ENCODE measurements around the gene CD46.
A peak's percentile ranks its signal among the peaks of the same experiment; 100 is the strongest.

Gene CD46

DNA sequence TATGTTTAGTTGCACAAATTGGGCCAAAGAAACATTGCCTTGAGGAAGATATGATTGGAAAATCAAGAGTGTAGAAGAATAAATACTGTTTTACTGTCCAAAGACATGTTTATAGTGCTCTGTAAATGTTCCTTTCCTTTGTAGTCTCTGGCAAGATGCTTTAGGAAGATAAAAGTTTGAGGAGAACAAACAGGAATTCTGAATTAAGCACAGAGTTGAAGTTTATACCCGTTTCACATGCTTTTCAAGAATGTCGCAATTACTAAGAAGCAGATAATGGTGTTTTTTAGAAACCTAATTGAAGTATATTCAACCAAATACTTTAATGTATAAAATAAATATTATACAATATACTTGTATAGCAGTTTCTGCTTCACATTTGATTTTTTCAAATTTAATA is 43.0 kb downstream of the CD46 start:
- H3K27ac ChIP-seq (replicated peaks) = no peak overlapping the region
- H3K4me3 ChIP-seq (replicated peaks; ENCODE audit: insufficient read depth, low read length) = no peak overlapping the region
- no peak for TF ChIP-seq POLR2AphosphoS5 (IDR thresholded peaks at IDR 0.05; ENCODE audit: low read depth)
- TF ChIP-seq SPI1 (IDR thresholded peaks at IDR 0.05; ENCODE audit: borderline replicate concordance, low read depth) = no peak
- TF ChIP-seq GABPA (IDR thresholded peaks at IDR 0.05; ENCODE audit: low read depth) = no peak
- TF ChIP-seq, protein P1, sequence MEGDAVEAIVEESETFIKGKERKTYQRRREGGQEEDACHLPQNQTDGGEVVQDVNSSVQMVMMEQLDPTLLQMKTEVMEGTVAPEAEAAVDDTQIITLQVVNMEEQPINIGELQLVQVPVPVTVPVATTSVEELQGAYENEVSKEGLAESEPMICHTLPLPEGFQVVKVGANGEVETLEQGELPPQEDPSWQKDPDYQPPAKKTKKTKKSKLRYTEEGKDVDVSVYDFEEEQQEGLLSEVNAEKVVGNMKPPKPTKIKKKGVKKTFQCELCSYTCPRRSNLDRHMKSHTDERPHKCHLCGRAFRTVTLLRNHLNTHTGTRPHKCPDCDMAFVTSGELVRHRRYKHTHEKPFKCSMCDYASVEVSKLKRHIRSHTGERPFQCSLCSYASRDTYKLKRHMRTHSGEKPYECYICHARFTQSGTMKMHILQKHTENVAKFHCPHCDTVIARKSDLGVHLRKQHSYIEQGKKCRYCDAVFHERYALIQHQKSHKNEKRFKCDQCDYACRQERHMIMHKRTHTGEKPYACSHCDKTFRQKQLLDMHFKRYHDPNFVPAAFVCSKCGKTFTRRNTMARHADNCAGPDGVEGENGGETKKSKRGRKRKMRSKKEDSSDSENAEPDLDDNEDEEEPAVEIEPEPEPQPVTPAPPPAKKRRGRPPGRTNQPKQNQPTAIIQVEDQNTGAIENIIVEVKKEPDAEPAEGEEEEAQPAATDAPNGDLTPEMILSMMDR (IDR thresholded peaks at IDR 0.05; ENCODE audit: insufficient read depth, low read length) = no peak
- no peak for DNase-seq (ENCODE audit: low read depth in 1 of 2, low spot score in 1 of 2)
- H3K27me3 ChIP-seq (ENCODE audit: insufficient read depth, poor library complexity, severe bottlenecking) = no peaks in the 10 kb centered on the region

DNA sequence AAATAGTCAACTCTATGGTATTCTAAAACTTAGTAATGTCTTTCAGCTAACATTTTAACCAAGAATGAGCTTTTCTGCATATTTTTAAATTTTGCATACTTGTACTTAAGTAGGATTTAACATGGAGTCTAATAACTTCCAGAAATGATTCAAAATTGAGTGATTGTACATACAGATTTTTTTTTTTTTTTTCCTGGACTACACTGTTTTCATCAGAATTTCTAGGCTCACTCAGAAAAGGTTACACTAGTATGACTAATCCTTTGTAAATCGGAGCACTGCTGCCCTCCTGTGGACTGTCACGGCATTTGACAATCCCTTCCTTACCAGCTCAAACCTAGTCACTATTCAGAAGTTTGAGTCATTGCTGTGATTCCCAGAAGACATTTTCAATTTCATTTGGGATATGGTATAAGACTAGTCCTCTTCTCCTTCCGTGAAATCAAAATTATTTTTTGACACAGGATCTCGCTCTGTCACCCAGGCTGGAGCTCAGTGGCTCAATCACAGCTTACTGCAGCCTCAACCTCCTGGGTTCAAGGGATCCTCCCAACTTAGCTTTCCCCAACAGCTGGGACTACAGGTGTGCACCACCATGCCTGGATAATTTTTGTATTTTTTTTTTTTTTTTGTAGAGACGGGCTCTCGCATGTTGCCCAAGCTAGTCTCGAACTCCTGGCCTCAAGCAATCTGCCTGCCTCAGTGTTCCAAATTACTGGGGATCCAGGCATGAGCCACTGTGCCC is 45.5 kb downstream of the CD46 start:
- H3K4me3 ChIP-seq (replicated peaks; ENCODE audit: insufficient read depth, low read length) = no peak overlapping the region
- DNase-seq (ENCODE audit: low read depth in 1 of 2, low spot score in 1 of 2) = peak; percentile 50 to 82
- H3K27me3 ChIP-seq (ENCODE audit: insufficient read depth, poor library complexity, severe bottlenecking) = no peaks in the 10 kb centered on the region
- no peak overlapping the region for H3K27ac ChIP-seq (replicated peaks)
- TF ChIP-seq, protein P1 (IDR thresholded peaks at IDR 0.05; ENCODE audit: insufficient read depth, low read length) = peak; percentile 80
- TF ChIP-seq POLR2AphosphoS5 (IDR thresholded peaks at IDR 0.05; ENCODE audit: low read depth) (peak; percentile 55), SPI1 (IDR thresholded peaks at IDR 0.05; ENCODE audit: borderline replicate concordance, low read depth) (no peak), GABPA (IDR thresholded peaks at IDR 0.05; ENCODE audit: low read depth) (no peak)
- TF ChIP-seq, protein P2, sequence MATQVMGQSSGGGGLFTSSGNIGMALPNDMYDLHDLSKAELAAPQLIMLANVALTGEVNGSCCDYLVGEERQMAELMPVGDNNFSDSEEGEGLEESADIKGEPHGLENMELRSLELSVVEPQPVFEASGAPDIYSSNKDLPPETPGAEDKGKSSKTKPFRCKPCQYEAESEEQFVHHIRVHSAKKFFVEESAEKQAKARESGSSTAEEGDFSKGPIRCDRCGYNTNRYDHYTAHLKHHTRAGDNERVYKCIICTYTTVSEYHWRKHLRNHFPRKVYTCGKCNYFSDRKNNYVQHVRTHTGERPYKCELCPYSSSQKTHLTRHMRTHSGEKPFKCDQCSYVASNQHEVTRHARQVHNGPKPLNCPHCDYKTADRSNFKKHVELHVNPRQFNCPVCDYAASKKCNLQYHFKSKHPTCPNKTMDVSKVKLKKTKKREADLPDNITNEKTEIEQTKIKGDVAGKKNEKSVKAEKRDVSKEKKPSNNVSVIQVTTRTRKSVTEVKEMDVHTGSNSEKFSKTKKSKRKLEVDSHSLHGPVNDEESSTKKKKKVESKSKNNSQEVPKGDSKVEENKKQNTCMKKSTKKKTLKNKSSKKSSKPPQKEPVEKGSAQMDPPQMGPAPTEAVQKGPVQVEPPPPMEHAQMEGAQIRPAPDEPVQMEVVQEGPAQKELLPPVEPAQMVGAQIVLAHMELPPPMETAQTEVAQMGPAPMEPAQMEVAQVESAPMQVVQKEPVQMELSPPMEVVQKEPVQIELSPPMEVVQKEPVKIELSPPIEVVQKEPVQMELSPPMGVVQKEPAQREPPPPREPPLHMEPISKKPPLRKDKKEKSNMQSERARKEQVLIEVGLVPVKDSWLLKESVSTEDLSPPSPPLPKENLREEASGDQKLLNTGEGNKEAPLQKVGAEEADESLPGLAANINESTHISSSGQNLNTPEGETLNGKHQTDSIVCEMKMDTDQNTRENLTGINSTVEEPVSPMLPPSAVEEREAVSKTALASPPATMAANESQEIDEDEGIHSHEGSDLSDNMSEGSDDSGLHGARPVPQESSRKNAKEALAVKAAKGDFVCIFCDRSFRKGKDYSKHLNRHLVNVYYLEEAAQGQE (IDR thresholded peaks at IDR 0.05; ENCODE audit: insufficient replicate concordance, low read depth) = no peak

DNA sequence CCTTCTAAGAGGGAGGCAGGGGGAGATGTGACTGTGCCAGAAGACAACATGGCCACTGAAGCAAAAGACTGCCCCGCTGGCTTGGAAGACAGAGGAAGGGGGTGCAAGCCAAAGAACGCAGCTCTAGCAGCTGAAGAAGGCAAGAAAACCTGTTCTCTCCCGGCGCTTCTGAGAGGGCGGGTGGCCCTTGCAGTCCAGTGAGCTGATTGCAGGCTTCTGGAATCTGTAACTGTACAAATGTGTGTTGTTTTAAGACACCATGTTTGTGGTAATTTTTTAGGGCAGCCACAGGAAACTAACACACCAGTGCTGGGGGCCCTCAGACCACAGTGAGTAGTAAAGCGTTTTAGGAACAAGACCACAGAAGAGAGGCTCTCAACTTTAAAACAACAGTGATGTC is 47.0 kb downstream of the CD46 start:
- Histone ChIP-seq H3K27me3 (ENCODE audit: insufficient read depth, poor library complexity, severe bottlenecking) (no peaks in the 10 kb centered on the region), H3K4me3 (replicated peaks; ENCODE audit: insufficient read depth, low read length) (no peak overlapping the region), H3K27ac (replicated peaks) (no peak overlapping the region)
- TF ChIP-seq POLR2AphosphoS5 (IDR thresholded peaks at IDR 0.05; ENCODE audit: low read depth) = peak; percentile 75; the same call in 1 of the 2 replicates
- TF ChIP-seq, protein P1 (IDR thresholded peaks at IDR 0.05; ENCODE audit: insufficient read depth, low read length) = no peak
- peak in 1 of 2 experiments; percentile 56 for DNase-seq (ENCODE audit: low read depth in 1 of 2, low spot score in 1 of 2)

DNA sequence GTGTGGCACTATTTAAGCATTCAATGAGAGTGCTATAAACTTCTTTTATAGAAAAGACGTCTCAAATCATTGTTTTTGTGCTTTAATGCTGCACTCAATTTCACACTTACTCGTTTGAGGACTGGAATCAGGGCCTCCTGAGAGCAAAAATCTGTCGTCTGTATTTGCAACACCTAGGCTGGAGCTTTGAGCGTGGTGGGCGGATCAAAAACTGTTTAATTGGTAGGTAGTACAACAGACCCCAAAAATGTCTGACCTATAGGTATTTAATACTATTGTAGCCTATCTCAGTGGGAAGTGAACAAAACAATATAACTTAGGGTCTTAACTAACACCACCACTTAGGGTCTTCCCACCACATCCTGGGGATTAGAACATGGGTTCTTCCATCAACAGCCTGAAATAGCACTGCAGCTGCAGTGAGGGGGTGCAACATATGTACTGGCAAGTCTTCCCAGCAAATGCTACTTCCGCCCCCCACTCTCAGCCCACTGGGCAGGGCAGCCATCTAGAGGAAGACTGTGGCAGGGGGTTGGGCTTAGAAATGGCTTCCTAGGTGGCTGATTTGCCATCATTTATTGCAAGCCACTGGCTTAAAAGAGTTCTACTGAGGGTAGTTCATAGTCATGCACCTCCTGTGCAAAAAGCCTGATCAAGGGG is 48.3 kb downstream of the CD46 start:
- Histone ChIP-seq H3K4me3 (replicated peaks; ENCODE audit: insufficient read depth, low read length) (no peak overlapping the region), H3K27ac (replicated peaks) (no peak overlapping the region), H3K27me3 (ENCODE audit: insufficient read depth, poor library complexity, severe bottlenecking) (no peaks in the 10 kb centered on the region)
- TF ChIP-seq POLR2AphosphoS5 (IDR thresholded peaks at IDR 0.05; ENCODE audit: low read depth) (peak; percentile 53; the same call in 1 of the 2 replicates), SPI1 (IDR thresholded peaks at IDR 0.05; ENCODE audit: borderline replicate concordance, low read depth) (no peak)
- no peak for DNase-seq (ENCODE audit: low read depth in 1 of 2, low spot score in 1 of 2)

DNA sequence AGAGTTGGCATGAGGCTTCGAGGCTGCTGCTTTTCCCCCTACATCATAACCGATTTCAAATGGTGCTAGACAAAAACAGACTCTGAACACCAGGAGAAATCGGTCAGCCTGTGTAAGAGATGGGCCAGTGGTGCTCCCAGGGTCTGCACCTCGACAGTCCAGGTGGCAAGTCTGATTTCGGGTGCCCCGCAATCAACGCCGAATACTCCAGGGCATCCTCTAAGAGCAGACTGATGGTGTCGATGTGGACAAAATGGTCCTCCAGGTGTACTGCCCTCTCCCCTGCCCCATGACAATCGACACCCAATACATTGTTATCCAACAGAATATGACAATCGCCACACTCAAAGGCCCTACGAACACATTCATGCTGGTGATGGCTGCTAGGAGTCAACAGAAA is 50.0 kb downstream of the CD46 start:
- Histone ChIP-seq H3K27ac (replicated peaks) (no peak overlapping the region), H3K27me3 (ENCODE audit: insufficient read depth, poor library complexity, severe bottlenecking) (no peaks in the 10 kb centered on the region)

More for the DNA sequence above, 50.0 kb downstream of the CD46 start:
- TF ChIP-seq GABPA (IDR thresholded peaks at IDR 0.05; ENCODE audit: low read depth) (no peak), SPI1 (IDR thresholded peaks at IDR 0.05; ENCODE audit: borderline replicate concordance, low read depth) (no peak), POLR2AphosphoS5 (IDR thresholded peaks at IDR 0.05; ENCODE audit: low read depth) (no peak; the same call in 1 of the 2 replicates)
- TF ChIP-seq, protein P1 (IDR thresholded peaks at IDR 0.05; ENCODE audit: insufficient read depth, low read length) = no peak
- TF ChIP-seq, protein P2 (IDR thresholded peaks at IDR 0.05; ENCODE audit: insufficient replicate concordance, low read depth) = no peak
- no peak overlapping the region for H3K4me3 ChIP-seq (replicated peaks; ENCODE audit: insufficient read depth, low read length)
- no peak for DNase-seq (ENCODE audit: low read depth in 1 of 2, low spot score in 1 of 2)

Measured in HL-60 (cell line).